ENCODE data around the gene BIRC7.
A peak's percentile ranks its signal among the peaks of the same experiment; 100 is the strongest.
"Not testable (repeated sequence)": the region's sequence is repeated elsewhere in the genome, so short reads cannot be mapped to it uniquely, and the experiment has no call there.

Gene BIRC7

DNA sequence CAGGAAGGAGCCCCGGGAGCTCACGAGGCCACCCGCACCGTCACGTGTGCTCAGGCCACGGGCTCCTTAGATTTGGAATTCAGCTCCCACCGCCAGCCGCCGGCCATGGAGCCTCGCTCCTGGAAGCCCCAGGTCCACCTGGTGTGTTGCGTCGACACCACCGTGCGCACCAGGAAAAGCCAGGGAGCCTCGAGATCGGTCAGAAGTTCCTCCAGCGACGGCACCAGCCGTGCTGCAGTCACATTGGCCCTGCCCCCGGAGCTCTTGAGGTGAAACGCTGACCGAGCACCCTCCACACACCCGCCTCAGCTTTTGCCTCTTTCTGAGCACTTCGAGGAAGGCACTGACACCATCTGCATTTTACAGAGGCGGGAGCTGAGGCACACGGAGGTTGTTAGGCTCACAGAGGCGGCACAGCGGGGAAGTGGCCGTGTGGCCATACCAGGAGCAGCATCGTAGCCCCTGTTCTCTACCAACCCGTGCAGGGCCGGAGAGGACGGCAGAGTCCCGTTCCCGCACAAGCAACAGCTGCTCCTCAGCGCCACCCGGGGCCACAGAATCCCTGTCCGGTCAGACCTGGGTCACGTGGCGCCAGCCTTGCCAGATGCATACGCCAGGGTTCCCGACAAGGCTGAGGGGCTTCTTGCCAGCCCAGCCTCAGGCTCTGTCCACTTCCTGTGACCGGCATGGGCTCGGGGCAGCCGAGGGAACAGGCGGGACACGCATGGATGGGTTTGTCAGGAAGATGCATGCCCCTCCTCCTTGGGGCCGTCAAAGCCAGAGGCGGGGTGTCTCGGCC is 11.0 kb downstream of the BIRC7 start:
- DNase-seq (ENCODE audit: low spot score) = peak; percentile 57

DNA sequence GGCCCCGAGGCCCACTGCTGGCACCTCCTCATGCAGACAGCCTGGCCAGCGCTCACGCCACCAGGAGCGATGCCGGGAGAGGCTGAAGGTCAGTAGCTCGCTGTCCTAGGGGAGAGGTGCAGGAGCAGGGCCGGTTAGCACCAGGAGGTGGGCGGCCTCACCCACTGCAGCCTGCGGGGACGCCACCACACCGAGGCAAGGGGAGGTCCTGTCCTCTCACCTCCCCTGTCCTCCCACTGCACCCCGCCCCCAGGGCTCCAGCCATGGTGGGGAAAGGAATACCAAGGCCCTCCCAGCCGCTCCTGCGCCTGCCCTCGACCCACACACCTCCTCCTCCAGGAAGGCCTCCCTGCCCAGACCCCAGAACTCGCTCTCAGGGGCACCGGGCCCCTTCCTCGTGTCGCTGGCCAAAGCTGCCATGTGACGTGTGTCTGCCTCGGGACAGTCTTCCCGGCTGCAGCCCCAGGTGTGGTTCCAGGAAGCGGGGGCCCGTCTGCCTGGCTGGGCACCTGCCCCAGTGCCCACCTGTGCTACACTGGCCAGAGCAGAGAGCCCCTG is 12.0 kb downstream of the BIRC7 start:
- DNase-seq (ENCODE audit: low spot score) = no peak

DNA sequence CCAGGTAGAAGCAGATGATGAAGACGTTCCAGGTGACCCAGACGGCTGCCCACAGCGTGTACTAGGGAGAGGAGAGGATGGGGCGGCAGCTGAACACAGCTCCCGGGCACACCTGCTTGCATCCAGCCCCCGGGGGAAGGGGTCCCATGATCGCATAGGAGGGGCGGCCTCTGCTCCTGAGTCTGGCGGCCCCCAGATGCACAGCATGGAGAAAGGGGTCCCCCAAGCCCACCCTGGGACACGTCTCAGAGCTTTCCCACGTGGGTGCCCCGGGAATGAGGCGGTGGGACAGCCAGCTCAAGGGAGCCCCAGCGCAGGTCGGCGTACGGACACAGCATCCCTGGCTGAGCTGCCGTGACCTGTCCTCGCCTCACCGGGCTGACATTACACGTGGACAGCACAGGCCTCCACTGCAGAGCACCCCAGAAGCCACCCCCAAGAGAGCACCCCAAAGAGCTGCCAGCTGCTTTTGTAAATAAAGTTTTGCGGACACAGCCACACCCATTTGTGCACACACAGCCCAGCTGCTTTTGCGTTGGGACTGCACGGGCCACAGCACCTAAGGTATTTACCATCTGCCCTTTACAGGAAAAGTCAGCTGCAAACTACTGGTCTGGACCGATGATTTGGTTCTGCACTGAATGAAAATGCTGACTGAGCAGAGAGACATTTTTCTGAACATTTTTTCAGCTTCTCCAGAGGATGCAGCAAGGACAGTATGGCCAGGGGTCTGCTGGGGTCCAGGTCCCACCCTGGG is 13.3 kb downstream of the BIRC7 start:
- no peak for DNase-seq (ENCODE audit: low spot score)

DNA sequence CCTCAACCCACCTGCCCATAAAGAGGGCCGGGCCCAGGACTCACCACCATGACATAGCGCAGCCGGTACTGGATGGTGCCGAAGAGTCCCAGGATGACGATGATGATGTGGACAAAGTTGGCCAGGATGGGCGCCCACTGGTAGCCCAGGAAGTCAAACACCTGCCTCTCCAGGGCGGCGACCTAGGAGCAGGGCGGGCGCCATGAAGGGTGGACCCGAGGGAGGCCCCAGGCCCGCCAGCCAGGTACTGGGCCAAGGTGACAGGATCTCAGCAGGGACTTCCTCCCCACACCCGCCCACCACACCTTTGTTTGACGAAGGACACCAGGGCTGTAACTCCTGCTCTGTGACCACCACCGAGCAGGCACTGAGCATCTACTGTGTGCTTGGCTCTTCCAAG is 14.2 kb downstream of the BIRC7 start:
- DNase-seq (ENCODE audit: low spot score) = no peak

DNA sequence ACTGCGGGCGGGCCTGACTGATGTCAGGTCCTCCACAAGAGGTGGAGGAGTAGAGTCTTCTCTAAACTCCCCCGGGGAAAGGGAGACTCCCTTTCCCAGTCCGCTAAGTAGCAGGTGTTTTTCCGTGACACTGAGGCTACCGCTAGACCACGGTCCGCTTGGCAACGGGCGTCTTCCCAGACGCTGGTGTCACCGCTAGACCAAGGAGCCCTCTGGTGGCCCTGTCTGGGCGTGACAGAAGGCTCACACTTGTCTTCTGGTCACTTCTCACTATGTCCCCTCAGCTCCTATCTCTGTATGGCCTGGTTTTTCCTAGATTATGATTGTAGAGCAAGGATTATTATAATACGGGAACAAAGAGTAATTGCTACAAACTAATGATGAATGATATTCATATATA is 15.6 kb downstream of the BIRC7 start:
- not testable (repeated sequence) for DNase-seq (ENCODE audit: low spot score)

DNA sequence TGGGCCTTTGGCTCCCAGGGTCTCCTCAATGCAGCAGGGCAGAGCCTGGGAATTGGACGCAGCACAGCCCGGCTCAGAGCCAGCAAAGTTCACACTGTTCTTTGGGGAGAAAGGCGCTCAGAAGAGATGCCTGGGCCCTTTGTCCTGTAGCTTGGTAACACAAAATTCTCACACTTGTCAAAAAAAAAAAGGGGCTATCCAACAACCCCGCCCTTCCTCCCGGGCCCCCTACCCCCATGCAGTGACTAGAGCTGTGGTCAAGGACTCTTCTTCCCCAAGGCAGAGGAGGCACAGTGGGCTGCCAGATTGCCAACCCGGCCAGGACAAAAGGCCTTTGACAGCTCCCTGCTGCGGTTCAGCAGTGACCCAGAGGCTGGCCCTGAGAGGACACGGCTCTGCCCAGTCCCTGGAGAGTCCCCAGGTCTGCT is 16.6 kb downstream of the BIRC7 start:
- DNase-seq (ENCODE audit: low spot score) = no peak

DNA sequence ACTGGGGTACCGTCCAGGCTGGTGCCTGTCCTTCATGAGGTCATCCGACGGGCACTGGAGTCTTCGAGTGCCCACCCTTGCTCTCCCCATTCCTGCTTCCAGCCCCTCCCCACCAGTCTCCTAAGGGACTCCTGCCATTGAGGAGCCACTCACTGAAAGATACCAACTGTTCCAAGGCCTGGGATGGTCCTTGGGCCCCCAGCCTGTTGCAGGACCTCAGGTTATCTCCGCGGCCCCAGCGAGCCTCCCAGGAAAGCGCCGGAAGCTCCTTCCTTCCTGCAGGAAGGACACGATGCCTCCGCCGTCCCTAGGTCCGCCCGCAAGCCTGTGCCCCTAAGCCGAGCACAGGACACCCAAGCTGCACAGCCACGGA is 17.3 kb downstream of the BIRC7 start:
- no peak for DNase-seq (ENCODE audit: low spot score)

DNA sequence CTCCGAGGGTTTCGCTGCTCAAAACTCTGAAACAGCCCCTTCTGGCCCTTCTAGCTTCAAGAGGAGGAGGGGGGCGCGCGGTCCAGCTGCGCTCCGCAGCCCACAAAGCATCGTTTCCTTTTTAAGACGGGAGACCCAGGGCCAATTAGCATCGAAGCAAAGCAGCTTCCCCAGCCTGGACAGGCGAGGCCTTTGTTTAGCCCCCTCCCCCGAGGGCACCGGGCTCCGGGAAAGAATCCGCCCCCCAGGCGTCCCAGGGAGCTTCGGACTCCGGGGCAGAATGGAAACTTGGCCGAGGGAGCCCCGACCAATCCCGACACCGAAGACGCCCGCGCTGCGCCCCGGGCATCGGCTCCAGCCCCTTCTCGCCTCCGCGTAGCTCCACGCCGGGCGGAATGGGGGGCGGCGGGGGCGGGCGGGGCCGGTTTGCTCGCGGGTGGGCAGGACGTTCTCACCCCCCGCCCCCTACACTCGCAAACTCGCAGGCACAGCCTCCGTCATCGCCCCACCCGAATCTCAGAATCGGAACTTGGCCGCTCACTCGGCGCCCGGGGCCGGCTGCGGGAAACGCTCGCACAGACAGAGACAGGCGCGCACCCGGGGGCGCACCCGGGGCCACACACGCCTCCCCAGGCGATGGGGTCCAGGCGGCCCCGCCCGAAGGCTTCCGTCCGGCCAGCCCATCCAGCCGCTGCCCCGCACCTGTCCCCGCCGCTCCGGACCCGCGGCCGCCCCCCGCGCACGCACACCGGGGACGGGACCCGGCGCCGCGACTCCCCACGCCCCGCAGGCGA is 17.9 kb downstream of the BIRC7 start:
- DNase-seq (ENCODE audit: low spot score) = no peak

DNA sequence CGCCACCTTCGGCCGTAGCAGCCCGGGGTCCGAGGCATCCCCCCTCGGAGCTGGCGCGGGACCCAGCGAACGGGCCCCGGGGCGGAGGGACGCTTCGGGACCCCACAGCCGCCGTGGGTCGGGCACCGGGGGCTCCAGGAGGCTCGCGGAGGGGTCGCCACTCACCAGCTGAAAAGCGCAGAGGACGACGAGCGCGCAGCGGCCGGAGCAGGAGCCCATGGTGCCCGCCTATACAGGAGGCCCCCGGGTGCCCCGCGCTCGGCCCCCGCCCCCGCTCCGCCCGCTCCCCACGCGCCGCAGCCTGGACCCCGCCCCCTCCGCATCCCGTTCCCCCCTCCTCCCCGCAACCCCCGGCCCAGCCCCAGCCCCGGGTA is 18.5 kb downstream of the BIRC7 start, which contains the start of gene NKAIN4:
Gene NKAIN4, minus strand, starts transcription at position 232 of the 374 bp plus-strand sequence. Its CDS starts 13 bp downstream, at position 219.
- DNase-seq (ENCODE audit: low spot score) = no peak

DNA sequence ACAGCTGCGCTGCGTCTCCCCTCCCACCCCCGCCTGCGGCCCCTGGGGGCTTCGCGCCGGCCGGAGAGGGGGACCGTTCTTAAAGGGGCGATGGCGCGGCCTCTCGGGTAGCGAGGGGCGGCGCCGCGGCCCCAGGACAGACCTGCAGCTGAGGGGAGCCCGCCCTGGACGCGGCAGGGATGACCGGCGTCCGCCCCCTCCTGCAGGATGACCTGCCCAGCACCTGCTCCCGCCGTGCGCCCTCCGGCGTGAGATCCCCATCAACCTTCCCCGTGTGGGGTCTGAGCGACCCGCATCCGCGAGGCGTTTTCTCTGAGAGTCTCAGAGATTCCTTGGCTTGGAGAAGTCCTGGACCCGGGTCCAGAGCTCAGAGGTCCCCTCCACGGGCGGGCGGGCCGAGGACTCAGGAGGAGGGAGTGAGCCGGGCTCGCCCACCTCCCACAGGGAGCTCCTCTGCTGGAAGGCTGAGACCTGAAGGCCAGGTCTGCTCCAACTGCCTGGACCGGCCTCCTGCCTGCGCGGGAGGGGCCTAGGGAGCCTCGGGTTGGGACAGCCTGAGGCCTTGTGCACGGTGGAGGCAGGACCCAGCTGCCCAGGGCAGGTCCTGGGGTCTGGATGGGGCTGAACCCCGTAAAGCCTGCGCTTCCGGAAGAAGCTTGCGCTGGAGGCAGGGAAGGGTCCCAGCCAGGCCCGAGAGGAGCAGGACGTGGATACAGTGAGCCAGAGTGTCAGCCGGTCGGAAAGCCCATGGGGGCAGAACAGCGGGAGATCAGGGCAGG is 19.1 kb downstream of the BIRC7 start:
- DNase-seq (ENCODE audit: low spot score) = no peak

DNA sequence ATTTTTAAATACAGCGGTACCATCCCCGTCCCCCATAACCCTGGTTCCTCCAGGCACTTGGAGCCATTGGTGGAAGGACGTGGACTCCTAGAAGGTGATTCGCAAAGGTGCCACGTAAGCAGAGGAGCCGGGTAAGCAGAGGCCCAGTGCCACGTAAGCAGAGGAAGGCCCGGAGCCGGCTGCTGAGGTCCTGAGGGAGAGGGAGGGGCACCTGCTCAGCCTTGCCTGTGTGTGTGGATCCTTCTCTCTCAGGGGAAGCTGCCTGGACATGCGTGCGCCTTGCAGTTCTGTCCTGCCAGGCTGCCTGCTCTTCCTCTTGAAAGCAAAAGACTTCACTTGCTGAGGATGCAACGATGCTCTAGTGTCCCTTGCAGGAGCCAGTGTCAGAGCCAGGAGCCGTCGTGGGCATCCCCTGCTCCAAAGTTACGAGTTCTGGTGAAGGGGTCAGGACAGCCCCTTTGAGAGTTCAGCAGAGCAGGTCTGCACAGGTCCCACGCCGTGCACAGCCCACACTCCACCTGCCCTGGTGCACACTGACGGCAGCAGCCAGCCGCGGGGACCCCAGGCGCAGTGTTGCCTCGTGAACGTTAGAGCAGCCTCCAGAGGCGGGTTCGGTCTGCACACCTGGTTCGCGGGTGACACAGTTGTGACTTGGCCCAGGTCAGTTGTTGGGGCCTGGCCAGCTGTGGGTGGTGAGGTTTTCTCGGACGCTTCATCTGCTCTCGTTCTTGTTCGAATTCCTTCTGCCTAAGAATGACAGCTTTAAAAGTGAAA is 20.4 kb downstream of the BIRC7 start:
- DNase-seq (ENCODE audit: low spot score) = no peak

DNA sequence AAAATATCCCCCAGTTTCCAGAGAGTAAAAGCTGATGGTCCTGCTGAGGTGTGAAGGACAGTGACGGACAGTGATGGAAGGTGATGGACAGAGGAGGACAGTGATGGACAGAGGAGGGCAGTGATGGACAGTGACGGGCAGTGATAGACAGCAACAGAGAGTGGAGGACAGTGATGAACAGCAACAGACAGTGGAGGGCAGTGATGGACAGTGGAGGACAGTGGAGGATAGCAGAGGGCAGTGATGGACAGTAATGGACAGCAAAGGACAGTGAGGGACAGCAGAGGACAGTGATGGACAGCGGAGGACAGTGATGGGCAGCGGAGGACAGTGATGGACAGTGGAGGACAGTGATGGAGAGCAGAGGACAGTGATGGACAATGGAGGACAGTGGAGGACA is 21.2 kb downstream of the BIRC7 start:
- DNase-seq (ENCODE audit: low spot score) = no peak

DNA sequence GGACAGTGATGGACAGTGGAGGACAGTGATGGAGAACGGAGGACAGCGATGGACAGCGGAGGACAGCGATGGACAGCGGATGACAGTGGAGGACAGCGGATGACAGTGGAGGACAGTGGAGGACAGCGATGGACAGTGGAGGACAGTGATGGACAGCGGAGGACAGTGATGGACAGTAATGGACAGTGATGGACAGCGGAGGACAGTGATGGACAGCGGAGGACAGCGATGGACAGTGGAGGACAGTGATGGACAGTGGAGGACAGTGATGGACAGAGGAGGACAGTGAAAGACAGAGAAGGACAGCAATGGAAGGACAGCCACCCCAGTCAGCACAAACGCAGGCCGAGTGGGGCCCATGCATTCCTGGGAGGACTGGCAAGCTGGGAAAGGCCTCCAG is 21.9 kb downstream of the BIRC7 start:
- no peak for DNase-seq (ENCODE audit: low spot score)

DNA sequence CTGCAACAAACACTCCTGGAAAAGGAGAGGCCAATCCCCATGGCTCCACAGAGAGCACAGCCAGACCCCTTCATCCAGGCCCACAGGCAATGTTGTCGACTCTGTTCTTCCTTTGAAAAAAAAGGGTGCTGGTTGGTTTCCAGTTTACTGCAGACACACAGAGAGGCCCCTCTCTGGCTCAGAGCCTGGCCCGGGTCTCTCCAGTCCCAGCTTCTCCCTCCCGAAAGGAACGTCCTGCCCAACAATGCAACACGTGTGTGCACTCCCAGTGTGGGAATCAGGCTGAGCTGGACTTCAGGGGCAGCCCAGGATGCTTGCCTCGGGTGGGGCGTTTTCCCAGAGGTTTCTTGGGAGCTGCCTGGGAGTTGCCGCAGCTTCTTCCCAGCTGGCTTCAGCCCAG is 23.1 kb downstream of the BIRC7 start:
- DNase-seq (ENCODE audit: low spot score) = no peak

DNA sequence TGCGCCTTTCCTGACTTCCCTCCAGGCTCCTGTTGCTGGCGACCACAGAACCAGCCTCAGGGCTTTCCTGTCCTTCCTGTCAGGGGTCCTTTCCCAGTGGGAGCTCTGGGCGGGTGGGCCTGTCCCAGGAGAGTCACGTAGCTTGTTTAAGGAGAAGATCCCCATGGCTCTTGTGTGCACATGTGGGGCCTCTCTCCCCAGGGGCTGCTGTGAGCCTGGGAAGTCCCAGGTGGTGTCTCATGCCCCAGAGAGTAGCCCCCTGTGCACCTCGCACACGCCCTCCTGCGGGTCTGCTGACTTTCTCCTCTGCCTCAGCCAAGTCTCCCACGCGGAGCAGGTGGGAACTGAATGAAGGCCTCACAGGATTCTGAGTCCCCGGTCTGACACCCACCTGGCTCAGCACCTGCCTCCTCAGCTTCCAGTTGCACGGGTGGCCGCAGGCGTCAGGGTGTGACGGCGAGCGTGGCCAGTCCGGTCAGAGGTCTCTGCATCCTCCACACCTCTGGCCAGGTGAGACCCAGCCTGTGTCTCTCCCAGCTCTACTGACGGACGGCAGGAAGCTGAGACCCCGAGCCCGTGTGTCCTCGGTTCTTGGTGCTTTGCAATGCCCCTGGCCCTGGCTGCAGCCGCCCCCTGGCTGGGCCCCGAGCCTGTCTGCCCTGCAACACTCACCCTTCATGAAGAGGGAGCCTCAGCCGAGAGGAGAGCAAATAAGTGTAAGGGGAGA is 24.2 kb downstream of the BIRC7 start:
- no peak for DNase-seq (ENCODE audit: low spot score)

DNA sequence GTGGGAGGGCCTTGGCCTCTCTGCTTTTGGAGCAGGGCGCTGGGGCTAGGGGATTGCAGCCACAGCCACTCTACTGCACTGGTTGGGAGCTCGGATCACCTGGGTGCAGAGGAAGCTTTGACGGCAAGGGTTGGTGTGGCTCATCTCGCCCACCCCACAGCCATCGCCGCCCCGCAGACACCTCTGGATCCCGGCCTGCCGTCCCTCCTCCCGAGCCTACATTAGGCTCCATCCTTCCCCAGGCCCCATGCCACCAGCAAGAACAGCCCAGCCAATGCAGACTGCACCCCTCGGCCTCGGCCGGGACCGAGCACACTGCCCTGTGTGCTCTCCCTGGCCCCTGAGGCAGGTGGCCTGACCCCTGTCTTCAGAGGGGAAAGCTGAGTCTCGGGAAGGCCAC is 24.8 kb downstream of the BIRC7 start:
- DNase-seq (ENCODE audit: low spot score) = no peak

DNA sequence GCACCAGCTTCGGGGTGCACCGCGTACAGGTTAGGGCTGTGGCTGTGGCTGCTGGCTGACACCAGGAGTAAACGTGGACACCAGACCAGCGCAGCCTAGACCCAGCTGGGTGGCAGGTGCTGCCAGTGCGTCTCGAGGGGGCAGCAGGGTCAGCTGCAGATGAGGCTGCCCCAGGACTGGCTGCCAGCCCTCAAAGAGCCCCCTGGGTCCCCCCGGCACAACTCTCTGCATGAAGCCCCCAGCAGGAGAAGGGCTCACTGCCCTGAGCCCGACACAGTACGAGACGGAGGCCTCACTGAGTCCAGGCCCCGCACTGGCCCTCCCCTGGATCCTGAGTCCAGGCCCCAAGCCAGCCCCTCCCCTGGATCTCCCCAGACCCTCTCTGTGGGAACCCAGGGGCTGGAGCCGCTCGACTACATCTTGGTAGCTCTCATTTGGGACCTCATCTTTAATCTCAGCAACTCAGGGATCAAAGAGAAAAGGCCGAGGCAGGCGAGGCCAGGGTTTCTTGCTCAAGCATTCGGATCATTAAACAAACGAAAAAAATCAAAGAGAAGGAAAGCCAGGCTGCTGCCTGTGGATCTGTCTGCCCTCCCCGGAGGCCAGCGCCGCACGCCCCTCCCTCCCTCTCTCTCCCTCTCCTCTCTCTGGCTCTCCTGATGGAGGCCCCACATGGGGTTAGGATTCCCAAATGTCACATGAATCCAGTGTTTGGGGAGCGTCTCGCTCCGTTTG is 25.5 kb downstream of the BIRC7 start:
- no peak for DNase-seq (ENCODE audit: low spot score)

DNA sequence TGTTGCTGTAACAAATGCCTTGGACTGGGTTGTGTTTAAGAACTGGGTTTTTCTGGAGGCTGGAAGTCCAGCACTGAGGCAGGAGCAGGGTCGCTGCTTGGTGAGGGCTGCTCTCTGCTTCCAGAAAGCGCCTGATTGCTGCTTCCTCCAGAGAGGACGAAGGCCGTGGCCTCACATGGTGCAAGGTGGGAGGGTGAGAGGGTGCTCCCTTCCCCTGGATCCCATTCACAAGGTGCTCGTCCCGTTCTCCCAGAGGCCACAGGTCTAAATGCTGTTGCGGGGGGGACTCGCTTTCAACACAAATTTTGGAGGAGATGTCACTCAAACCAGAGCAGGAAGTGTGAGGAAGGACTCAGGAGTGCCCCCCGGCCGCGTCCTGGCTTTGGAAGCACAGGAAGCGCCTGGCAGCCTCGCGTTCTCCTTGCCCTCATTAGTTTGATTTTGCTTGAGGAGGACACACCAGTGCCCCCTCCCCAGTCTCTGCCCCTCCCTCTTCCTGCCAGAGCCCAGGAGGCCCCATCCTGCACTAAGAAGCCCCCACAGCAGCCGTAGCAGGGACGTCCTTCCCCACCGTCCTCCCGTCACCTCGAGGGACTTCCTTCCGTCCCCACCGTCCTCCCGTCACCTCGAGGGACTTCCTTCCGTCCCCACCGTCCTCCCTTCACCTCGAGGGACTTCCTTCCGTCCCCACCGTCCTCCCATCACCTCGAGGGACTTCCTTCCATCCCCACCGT is 26.3 kb downstream of the BIRC7 start:
- DNase-seq (ENCODE audit: low spot score) = no peak

All from SK-N-DZ (cell line).